T1000 (cell line): ENCODE measurements around the gene ACAD10.

Experiments used
- DNase-seq: peaks from one replicate; lab custom pipeline; 2025; ENCODE audit warnings: mixed read lengths; lab: John Stamatoyannopoulos, UW

ACAD10 gene

DNA sequence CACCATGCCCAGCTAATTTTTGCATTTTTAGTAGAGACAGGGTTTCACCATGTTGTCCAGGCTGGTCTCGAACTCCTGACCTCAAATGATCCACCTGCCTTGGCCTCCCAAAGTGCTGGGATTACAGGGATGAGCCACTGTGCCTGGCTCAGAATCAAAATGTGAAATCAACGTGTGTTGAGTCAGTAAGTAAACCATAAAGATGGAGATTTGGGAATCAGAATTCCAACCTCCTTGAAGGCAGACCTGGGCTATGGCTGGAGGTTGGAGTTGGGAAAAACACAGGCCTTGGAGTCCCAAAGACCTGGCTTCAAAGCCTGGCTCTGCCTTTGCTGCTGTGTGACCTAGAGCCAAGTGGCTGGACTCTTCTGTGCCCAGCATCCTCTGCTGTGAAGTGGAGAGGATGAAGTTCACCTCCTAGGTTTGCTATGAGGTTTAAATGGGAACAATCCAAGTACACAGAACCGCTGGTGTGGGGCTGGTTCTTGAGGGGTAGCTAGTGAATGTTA, 91.0 kb downstream of the ACAD10 start:
- DNase-seq, result no peak

GRCh38 chr12:111777345-111778045, 91.6 kb downstream of the ACAD10 start:
- DNase-seq, result no peak

DNA sequence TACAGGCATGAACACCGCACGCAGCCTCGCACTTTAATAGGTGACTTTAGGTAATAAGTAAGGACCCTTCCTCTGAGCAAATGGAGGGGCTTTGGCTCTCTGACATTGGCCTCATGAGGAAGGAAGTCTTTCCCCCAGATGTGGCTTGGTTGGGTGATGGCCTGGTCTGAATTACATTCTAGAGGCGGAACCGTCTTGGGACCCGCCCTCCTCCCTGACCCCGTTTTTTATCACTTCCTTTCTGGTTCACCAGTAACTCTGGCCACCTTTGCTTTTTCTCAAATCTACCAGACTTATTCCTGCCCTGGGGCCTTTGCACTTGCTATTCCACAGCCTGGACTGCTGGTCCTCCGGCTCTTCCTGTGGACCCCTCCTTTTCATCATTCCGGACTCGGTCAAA, 94.3 kb downstream of the ACAD10 start:
- no peak for DNase-seq

DNA sequence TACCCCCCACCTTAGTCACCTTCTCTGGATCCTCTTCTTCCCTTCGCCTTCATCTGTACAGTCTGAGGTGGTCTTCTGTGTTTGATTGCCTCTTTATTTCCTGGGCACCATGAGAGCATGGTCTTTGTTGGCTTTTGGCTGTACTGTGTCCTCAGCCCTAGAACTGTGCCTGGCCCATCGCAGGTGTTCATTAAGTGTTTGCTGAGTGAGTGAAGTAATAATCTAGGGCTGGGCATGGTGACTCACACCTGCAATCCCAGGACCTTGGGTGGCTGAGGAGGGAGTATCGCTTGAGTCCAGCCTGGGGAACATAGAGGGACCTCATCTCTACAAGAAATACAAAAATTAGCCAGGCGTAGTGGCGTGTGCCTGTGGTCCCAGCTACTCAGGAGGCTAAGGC, 94.8 kb downstream of the ACAD10 start:
- DNase-seq, result no peak

- DNase-seq, result no peak
These were observed 95.3 kb downstream of the ACAD10 start for GRCh38 chr12:111781085-111781658.

DNA sequence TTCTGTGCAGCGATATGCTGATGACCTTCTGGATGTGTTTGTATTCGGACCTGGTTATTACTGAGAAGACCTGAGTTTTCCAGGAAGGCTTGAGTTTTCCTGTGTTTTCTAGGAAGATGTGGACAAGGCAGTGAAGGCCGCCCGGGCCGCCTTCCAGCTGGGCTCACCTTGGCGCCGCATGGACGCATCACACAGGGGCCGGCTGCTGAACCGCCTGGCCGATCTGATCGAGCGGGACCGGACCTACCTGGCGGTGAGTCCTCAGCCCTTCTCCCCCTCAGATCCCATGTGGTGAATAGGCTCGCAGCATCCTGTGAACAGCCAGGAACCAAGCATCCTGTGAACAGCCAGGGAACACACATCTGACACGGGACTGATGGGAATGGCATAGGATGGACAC, 97.2 kb downstream of the ACAD10 start:
- DNase-seq, result no peak

GRCh38 chr12:111784953-111785352, 99.1 kb downstream of the ACAD10 start:
- no peak for DNase-seq

GRCh38 chr12:111785651-111786050, 99.8 kb downstream of the ACAD10 start:
- DNase-seq, result no peak

DNA sequence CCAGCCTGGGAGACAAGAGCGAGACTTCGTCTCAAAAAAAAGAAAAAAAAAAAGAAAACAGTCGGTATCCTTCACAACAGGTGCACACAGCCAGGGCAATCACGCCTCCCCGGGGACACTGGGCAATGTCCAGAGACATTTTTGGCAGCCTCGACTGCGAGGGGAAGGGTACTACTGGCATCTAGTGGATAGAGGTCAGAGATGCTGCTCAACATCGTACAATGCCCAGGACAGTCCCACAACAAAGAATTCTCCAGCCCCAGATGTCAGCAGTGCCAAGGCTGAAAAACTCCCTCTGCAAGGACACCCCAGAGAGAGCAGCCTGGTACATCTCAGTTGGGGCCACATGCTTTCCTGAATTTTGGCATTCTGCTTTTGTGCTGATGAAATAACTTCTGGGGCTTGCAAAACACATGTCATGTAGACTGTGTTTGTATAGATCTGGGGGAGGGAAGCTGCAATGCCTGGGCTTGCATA, 102.4 kb downstream of the ACAD10 start:
- DNase-seq, result no peak

DNA sequence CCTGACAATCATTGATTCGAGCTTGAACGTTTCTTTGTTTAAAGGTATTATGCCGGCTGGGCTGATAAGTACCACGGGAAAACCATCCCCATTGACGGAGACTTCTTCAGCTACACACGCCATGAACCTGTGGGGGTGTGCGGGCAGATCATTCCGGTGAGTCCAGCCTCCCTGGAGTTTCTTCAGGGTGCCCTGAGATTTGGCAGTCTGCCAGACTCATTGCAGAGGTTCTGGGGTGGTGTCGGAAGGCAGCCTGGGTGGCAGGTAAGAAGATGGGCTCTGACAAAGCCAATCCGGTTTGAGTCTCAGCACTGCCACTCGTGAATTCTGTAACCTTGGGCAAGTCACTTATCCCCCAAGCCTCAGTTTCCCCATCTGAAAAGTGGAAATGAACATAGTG, 103.9 kb downstream of the ACAD10 start:
- DNase-seq, result no peak

- DNase-seq, result no peak
These were observed 105.7 kb downstream of the ACAD10 start for GRCh38 chr12:111791507-111791906.

DNA sequence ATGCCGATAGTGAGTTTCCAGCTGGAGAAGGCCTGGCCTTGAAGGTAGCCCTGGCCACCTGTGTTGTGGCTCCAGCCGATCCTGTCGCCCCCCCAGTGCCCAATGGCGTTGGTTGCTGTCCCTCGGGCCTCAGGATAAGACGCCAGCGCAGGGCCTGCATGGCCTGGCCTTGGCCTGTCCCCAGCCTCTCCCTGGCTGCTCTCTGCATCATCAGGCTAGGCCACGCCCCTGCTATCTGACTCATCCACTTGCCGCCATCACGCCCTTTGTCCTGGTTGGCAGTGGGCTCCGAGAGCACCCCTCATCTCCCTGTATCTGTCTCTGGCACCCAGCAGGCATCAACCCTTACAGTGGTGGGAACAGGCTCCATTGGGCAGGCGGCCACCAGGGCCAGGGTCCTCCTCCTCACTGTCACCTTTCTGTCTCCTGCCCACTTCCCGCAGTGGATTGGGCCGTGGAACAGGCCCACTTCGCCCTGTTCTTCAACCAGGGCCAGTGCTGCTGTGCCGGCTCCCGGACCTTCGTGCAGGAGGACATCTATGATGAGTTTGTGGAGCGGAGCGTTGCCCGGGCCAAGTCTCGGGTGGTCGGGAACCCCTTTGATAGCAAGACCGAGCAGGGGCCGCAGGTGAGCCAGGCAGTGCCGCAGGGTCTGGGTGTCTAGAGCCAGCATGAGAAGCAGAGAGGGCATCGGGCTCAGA, 106.5 kb downstream of the ACAD10 start:
- DNase-seq, result no peak

GRCh38 chr12:111792856-111793235, 107.0 kb downstream of the ACAD10 start:
- DNase-seq, result no peak

- DNase-seq, result no peak
These were observed 112.3 kb downstream of the ACAD10 start for GRCh38 chr12:111798182-111798581.

DNA sequence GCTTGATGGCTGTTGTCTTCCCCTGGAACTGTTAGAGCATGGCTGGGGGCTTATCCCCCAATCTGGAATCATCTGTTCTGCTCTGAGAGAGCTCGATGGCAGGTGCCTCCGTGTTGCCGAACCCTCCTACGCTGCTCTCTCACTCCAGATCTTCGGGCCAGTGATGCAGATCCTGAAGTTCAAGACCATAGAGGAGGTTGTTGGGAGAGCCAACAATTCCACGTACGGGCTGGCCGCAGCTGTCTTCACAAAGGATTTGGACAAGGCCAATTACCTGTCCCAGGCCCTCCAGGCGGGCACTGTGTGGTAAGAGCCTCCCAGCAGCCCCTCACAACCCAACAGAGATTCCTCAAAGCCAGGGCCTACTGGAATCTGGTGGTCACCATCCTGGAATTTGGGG, 113.9 kb downstream of the ACAD10 start:
- DNase-seq, result no peak

GRCh38 chr12:111803038-111803626, 117.3 kb downstream of the ACAD10 start:
- DNase-seq, result no peak

DNA sequence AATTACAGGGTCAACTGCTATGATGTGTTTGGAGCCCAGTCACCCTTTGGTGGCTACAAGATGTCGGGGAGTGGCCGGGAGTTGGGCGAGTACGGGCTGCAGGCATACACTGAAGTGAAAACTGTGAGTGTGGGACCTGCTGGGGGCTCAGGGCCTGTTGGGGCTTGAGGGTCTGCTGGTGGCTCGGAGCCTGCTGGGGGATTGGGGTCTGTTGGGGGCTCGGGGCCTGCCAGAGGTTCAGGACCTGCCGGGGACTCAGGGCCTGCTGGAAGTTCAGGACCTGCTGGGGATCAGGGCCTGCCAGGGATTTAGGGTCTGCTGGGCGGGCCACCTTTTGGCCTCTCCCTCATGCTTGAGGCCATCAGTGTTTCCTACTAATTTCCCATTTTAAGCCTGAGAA, 118.0 kb downstream of the ACAD10 start:
- no peak for DNase-seq

- no peak for DNase-seq
These were observed 120.5 kb downstream of the ACAD10 start for GRCh38 chr12:111806304-111806703.
